ENCODE data around the gene MED15.

MED15 gene

GRCh38 chr22:20628081-20628939 is 120.9 kb downstream of the MED15 start:
- no peaks in the 10 kb centered on the region for H3K9me3 ChIP-seq (ENCODE audit: control insufficient read depth, low read length)
- H3K36me3 ChIP-seq (ENCODE audit: control insufficient read depth, insufficient read depth, low read length), result no peaks in the 10 kb centered on the region
- no peaks in the 10 kb centered on the region for H3K4me1 ChIP-seq (ENCODE audit: control insufficient read depth, insufficient read depth, low read length)
- no peak overlapping the region for H3K4me3 ChIP-seq (ENCODE audit: low read length)
- no peaks in the 10 kb centered on the region for H3K27me3 ChIP-seq (ENCODE audit: control insufficient read depth, insufficient read depth, low read length)
- no peak overlapping the region for H3K9ac ChIP-seq (ENCODE audit: low read length)

- no peak overlapping the region for H3K9ac ChIP-seq (ENCODE audit: low read length)
- H3K27me3 ChIP-seq (ENCODE audit: control insufficient read depth, insufficient read depth, low read length), result no peaks in the 10 kb centered on the region
- H3K9me3 ChIP-seq (ENCODE audit: control insufficient read depth, low read length), result no peaks in the 10 kb centered on the region
- H3K4me1 ChIP-seq (ENCODE audit: control insufficient read depth, insufficient read depth, low read length), result no peaks in the 10 kb centered on the region
- no peak overlapping the region for H3K4me3 ChIP-seq (ENCODE audit: low read length)
- H3K36me3 ChIP-seq (ENCODE audit: control insufficient read depth, insufficient read depth, low read length), result no peaks in the 10 kb centered on the region
These were observed 122.0 kb downstream of the MED15 start for GRCh38 chr22:20629401-20629800.

- H3K9ac ChIP-seq (ENCODE audit: low read length), result no peak overlapping the region
- H3K9me3 ChIP-seq (ENCODE audit: control insufficient read depth, low read length), result no peaks in the 10 kb centered on the region
- H3K36me3 ChIP-seq (ENCODE audit: control insufficient read depth, insufficient read depth, low read length), result no peaks in the 10 kb centered on the region
- H3K27me3 ChIP-seq (ENCODE audit: control insufficient read depth, insufficient read depth, low read length), result peaks cover 12% of the 10 kb centered on the region
- H3K4me3 ChIP-seq (ENCODE audit: low read length), result no peak overlapping the region
- no peaks in the 10 kb centered on the region for H3K4me1 ChIP-seq (ENCODE audit: control insufficient read depth, insufficient read depth, low read length)
These were observed 123.6 kb downstream of the MED15 start for GRCh38 chr22:20630873-20631617.

GRCh38 chr22:20632082-20632481 is 124.7 kb downstream of the MED15 start:
- H3K9ac ChIP-seq (ENCODE audit: low read length), result no peak overlapping the region
- H3K36me3 ChIP-seq (ENCODE audit: control insufficient read depth, insufficient read depth, low read length), result no peaks in the 10 kb centered on the region
- no peaks in the 10 kb centered on the region for H3K9me3 ChIP-seq (ENCODE audit: control insufficient read depth, low read length)

GRCh38 chr22:20632518-20632917 is 125.1 kb downstream of the MED15 start:
- Histone ChIP-seq H3K9ac (ENCODE audit: low read length) (no peak overlapping the region), H3K4me3 (ENCODE audit: low read length) (no peak overlapping the region), H3K9me3 (ENCODE audit: control insufficient read depth, low read length) (no peaks in the 10 kb centered on the region), H3K4me1 (ENCODE audit: control insufficient read depth, insufficient read depth, low read length) (no peaks in the 10 kb centered on the region), H3K36me3 (ENCODE audit: control insufficient read depth, insufficient read depth, low read length) (no peaks in the 10 kb centered on the region), H3K27me3 (ENCODE audit: control insufficient read depth, insufficient read depth, low read length) (peaks cover 21% of the 10 kb centered on the region)

More at GRCh38 chr22:20632082-20632481, 124.7 kb downstream of the MED15 start:
- H3K4me1 ChIP-seq (ENCODE audit: control insufficient read depth, insufficient read depth, low read length), result no peaks in the 10 kb centered on the region
- H3K4me3 ChIP-seq (ENCODE audit: low read length), result no peak overlapping the region
- peaks cover 21% of the 10 kb centered on the region for H3K27me3 ChIP-seq (ENCODE audit: control insufficient read depth, insufficient read depth, low read length)

GRCh38 chr22:20634560-20635226 is 127.3 kb downstream of the MED15 start:
- Histone ChIP-seq H3K9me3 (ENCODE audit: control insufficient read depth, low read length) (no peaks in the 10 kb centered on the region), H3K27me3 (ENCODE audit: control insufficient read depth, insufficient read depth, low read length) (peaks cover 24% of the 10 kb centered on the region), H3K36me3 (ENCODE audit: control insufficient read depth, insufficient read depth, low read length) (no peaks in the 10 kb centered on the region), H3K9ac (ENCODE audit: low read length) (no peak overlapping the region), H3K4me1 (ENCODE audit: control insufficient read depth, insufficient read depth, low read length) (peaks cover 4% of the 10 kb centered on the region), H3K4me3 (ENCODE audit: low read length) (no peak overlapping the region)

GRCh38 chr22:20635227-20635591 is 127.8 kb downstream of the MED15 start:
- H3K9me3 ChIP-seq (ENCODE audit: control insufficient read depth, low read length), result no peaks in the 10 kb centered on the region
- H3K4me3 ChIP-seq (ENCODE audit: low read length), result no peak overlapping the region
- H3K9ac ChIP-seq (ENCODE audit: low read length), result no peak overlapping the region
- H3K4me1 ChIP-seq (ENCODE audit: control insufficient read depth, insufficient read depth, low read length), result peaks cover 4% of the 10 kb centered on the region
- peaks cover 25% of the 10 kb centered on the region for H3K27me3 ChIP-seq (ENCODE audit: control insufficient read depth, insufficient read depth, low read length)
- H3K36me3 ChIP-seq (ENCODE audit: control insufficient read depth, insufficient read depth, low read length), result no peaks in the 10 kb centered on the region

GRCh38 chr22:20636075-20636812 is 128.8 kb downstream of the MED15 start:
- Histone ChIP-seq H3K4me1 (ENCODE audit: control insufficient read depth, insufficient read depth, low read length) (peaks cover 4% of the 10 kb centered on the region), H3K9me3 (ENCODE audit: control insufficient read depth, low read length) (no peaks in the 10 kb centered on the region), H3K9ac (ENCODE audit: low read length) (no peak overlapping the region), H3K4me3 (ENCODE audit: low read length) (no peak overlapping the region), H3K36me3 (ENCODE audit: control insufficient read depth, insufficient read depth, low read length) (no peaks in the 10 kb centered on the region), H3K27me3 (ENCODE audit: control insufficient read depth, insufficient read depth, low read length) (peaks cover 25% of the 10 kb centered on the region)

GRCh38 chr22:20636945-20637344 is 129.5 kb downstream of the MED15 start:
- H3K27me3 ChIP-seq (ENCODE audit: control insufficient read depth, insufficient read depth, low read length), result peaks cover 25% of the 10 kb centered on the region
- H3K36me3 ChIP-seq (ENCODE audit: control insufficient read depth, insufficient read depth, low read length), result no peaks in the 10 kb centered on the region
- peaks cover 4% of the 10 kb centered on the region for H3K4me1 ChIP-seq (ENCODE audit: control insufficient read depth, insufficient read depth, low read length)
- no peaks in the 10 kb centered on the region for H3K9me3 ChIP-seq (ENCODE audit: control insufficient read depth, low read length)
- no peak overlapping the region for H3K4me3 ChIP-seq (ENCODE audit: low read length)
- no peak overlapping the region for H3K9ac ChIP-seq (ENCODE audit: low read length)
